HepG2 (cell line): ENCODE data around the gene ARL14EPL.

Experiments used
- DPF2 ChIP-seq: sonication (generic); formaldehyde crosslinking; IDR thresholded peaks from 2 replicates; pipeline ENCODE4 v1.4.0; 2020; ENCODE audit warnings: mild to moderate bottlenecking, low read depth, missing genetic modification reagents, borderline replicate concordance
- TF ChIP-seq, protein P1 (sequence below): sonication (generic); formaldehyde crosslinking; IDR thresholded peaks from 2 replicates; pipeline ENCODE4 v1.4.0; 2020; ENCODE audit warnings: missing genetic modification reagents

DNA sequence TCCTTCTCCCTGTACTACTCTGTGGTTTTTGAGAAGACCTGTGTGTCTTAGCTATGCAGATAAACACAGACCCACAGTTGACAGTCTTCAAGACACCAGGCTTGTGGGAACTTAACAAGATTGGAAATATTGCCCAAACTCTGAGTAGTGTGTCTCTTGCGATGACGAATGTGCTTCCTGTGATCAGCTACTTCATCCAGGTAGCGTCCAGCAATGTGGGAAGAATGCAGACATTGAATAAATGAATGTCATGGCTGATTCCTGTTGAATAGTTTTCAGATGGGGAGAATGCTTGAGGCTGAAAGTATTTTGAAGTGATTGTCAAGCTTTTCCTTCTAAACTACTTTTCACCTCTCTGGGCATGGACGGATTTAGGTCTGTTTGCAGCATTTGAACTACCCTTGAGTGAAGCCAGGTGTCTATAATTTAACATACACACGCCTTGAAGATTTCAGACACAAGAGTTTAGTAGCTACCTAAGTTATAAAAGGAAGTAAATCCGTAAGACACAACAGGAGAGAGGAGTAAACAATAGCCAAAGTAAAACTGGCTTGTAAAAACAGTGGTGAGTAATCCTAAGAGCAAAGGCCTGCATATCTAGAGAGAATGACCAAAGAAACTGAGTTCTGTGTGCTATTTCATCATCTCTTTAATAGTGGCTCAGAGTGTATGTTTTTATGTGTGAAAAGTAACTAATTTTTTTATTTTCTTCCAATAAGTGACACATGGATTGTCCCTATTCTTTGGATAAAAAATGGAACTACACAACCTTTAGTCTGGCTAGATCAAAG, 30.0 kb upstream of the ARL14EPL start:
- TF ChIP-seq, protein P1, sequence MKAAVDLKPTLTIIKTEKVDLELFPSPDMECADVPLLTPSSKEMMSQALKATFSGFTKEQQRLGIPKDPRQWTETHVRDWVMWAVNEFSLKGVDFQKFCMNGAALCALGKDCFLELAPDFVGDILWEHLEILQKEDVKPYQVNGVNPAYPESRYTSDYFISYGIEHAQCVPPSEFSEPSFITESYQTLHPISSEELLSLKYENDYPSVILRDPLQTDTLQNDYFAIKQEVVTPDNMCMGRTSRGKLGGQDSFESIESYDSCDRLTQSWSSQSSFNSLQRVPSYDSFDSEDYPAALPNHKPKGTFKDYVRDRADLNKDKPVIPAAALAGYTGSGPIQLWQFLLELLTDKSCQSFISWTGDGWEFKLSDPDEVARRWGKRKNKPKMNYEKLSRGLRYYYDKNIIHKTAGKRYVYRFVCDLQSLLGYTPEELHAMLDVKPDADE: no peak
- no peak for TF ChIP-seq DPF2 (CRISPR knock-in tag)
